ENCODE data around the gene SCN1B. TPM values are rescaled to one million over a fixed set of nuclear protein-coding genes. Genes with fewer than 3 reads are reported as not detected.

SCN1B gene
- total RNA-seq, 1 donor from 2014 or later: 1.1 TPM

Other genes starting within 250 kb of the SCN1B start
- gene ZNF30, start 103.6 kb upstream of the SCN1B start, total RNA-seq (ENCODE audit: low replicate concordance): 4.0 and 6.9 TPM in 2 replicates
- gene ZNF792, start 66.2 kb upstream of the SCN1B start, total RNA-seq (ENCODE audit: low replicate concordance): 5.8 and 6.5 TPM in 2 replicates
- gene GRAMD1A, start 30.1 kb upstream of the SCN1B start, total RNA-seq (ENCODE audit: low replicate concordance): 35.2 and 79.6 TPM in 2 replicates
- 15.1 and 17.1 TPM in 2 replicates for gene HPN, start 11.3 kb downstream of the SCN1B start, total RNA-seq (ENCODE audit: low replicate concordance)
- gene FXYD3, start 85.4 kb downstream of the SCN1B start, total RNA-seq (ENCODE audit: low replicate concordance): 77.5 and 157 TPM in 2 replicates
- gene LGI4, start 104.6 kb downstream of the SCN1B start, total RNA-seq (ENCODE audit: low replicate concordance): 0.21 and 2.2 TPM in 2 replicates
- gene FXYD1, start 108.4 kb downstream of the SCN1B start, total RNA-seq (ENCODE audit: low replicate concordance): 2.0 and 5.3 TPM in 2 replicates
- gene FXYD7, start 112.8 kb downstream of the SCN1B start, total RNA-seq (ENCODE audit: low replicate concordance): 1.5 TPM in 1 of 2 replicates, not detected in the other
- 24.2 and 92.8 TPM in 2 replicates for gene FXYD5, start 124.3 kb downstream of the SCN1B start, total RNA-seq (ENCODE audit: low replicate concordance)
- not detected in 2 replicates for gene FAM187B, start 198.3 kb downstream of the SCN1B start, total RNA-seq (ENCODE audit: low replicate concordance)
- gene LSR, start 218.5 kb downstream of the SCN1B start, total RNA-seq (ENCODE audit: low replicate concordance): 78.5 and 155 TPM in 2 replicates
- gene USF2, start 238.5 kb downstream of the SCN1B start, total RNA-seq (ENCODE audit: low replicate concordance): 107 and 133 TPM in 2 replicates

All from type B pancreatic cell (in vitro differentiated cells).